CD4-positive, alpha-beta T cell treated with Interferon alpha-2 for 1 hour (primary cell): ENCODE measurements around the gene PAQR4.
"Not testable (repeated sequence)": the region's sequence is repeated elsewhere in the genome, so short reads cannot be mapped to it uniquely, and the experiment has no call there.

Experiments used
- DNase-seq, 2 donors: peaks; one replicate each; pipeline ENCODE4 v3.0.0-alpha.2; 2020 to 2022

The PAQR4 gene

DNA sequence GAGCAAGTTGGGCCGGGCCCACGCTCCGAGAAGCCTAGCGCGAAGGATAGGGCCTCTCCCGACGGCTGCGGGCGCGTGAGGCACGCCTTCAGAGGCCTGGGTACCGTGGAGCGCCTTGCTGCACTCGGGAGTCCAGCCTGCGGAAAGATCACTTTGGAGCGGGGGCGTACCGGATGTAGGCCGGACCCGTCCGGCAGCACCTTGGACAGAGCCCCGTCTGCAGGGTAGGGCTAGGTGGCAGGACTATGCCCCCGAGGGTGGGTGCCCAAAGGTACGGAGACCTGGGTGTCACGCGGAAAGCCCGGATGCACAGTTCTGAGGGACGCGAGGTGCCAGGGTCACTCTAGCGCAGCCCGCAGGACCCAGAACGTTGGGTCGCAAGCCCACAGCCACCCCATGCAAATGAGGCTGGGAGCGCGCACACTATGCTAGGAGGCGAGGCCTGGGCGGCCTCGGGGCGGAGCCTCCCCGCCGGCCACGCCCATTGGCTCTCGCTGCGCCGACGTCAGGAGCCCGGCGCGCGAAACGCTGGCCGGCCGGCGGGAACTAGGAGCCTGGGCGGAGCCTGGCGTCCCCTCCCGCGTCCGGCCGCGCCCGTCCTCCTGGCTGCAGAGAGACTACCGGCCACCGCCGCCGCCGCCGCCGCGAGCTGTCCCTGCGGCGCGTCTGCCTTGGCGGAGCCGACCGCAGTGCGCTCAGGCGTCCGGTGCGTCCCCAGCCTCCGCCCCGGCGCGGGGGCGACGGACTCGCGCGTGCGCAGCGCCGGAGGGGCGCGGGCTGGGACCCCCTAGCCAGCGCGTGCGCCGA is at the start of gene PAQR4:
Gene PAQR4 (plus strand): TSS at position 611 of the 807 bp plus-strand sequence. CDS start 327 bp downstream, outside the sequence.
- DNase-seq: peak; percentile 81 to 86

DNA sequence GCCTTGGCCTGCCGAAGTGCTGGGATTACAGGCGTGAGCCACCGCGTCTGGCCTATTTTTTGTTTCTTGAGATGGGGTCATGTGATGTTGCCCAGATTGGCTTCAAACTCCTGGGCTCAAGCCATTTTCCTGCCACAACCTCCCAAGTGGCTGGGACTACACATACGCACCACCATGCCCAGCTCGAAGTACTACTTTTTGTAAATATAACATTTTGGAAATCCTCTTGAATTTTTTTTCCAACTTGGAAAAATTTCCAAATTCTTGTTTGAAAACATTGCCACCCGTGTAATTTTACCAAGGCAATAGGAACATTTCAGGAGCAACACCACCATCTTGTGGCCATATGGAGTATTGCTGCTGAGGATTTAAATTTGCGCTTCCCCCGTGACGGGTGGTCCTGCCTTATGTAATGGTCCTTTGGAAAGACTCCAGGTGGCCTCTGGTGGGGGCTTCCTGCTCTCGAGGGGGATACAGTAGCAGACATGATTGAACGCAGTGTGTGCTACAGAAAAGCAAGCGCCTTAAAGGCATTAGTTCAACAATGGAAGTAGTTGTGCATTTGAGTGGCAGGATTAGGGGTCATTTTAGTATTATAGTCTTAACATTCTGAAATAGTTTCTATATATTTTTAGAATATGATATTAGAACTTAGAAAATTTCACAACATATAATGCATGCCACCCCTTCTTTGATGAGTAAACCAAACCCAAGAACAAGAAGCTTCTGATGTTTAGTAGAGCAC is 49.5 kb upstream of the PAQR4 start:
- DNase-seq: peak; percentile 58 to 79

DNA sequence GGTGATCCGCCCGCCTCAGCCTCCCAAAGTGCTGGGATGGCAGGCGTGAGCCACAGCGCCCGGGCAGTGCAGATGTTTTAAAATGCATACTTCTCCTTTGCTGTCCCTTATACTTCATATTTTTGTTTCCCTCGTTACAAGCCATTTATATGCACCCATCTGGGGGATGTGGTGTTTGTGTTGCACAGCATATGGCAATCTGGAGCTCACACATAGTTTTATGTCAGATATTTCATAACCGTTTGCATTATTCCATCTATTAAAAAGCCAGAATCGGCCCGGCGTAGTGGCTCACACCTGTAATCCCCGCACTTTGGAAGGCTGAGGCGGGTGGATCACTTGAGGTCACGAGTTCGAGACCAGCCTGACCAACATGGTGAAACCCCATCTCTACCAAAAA is 45.7 kb upstream of the PAQR4 start:
- DNase-seq: no peak

DNA sequence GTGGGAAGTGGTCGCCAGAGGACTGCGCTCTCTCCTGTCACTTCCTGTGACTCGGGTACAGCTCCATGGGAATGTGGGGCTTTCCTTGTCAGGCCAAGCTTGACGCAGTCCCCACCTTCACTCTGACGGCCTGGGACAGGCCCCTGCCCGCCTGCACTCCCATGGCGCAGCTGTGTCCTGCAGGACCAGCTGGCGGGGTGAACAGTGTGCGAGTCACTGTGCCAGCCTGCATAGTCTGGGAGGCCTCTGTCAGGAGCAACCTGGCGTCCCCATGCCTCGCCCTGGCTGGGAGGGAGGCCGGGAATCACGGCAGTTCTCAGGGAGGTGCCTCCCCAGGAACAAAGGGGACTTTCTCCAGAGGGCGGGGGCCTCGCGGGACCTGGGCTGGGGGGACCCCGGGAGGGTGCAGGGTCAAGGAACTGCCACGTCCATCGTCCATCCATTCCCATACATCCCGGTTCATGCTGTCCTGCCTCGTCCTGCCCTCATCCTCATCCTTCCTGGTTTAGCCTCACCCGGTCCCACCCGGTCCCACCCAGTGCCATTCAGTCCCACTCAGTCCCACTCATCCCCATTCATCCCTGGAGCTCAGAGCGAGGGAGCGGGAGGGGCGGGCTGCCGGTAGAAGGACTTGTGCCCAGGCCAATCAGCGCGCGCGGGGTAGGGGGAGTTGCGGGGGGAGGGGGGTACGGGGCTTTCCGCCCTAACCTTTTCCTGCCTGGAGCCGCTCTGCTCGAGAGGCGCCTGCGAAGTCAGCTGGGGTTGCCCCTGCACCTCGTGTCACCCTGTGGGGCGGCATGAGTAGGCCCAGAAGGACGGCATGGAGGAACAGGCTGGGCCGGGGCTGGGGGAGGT is 44.0 kb upstream of the PAQR4 start:
- no peak for DNase-seq

DNA sequence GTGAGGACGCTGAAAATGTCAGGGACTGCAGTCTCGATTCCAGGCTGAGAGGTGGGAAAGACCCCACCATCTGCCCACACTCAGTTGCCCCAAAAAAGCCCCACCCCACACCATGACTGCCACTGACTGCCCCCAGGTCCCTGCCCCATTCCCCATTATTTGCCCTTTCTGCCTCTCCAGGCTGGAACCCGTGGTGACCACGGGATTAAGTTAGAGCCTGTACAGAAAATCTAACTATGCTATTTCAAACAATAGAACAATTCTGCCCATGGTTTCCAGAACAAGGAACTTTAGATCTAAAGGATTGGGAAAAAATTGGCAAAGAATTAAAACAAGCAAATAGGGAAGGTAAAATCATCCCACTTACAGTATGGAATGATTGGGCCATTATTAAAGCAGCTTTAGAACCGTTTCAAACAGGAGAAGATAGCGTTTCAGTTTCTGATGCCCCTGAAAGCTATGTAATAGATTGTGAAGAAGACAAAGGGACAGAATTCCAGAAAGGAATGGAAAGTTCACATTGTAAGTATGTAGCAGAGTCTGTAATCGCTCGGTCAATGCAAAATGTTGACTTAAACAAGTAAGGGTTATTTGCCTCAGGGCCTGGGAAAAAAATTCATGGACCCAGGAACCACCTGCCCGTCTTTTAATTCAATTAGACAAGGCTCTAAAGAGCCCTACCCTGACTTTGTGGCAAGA is 43.0 kb upstream of the PAQR4 start:
- DNase-seq: no peak

DNA sequence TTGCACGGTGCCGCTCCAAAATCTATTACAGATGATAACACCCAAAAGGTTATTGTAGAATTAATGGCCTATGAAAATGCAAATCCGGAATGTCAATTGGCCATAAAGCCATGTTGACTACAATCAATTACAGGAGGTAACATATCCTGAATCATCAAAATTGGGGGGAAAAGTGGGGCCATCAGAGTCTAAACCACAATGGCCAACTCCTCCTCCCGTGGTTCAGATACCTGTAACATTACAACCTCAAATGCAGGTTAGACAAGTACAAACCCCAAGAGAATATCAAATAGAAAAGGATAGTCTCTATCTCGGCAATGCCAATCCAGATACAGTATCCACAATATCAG is 42.5 kb upstream of the PAQR4 start:
- DNase-seq: no peak

DNA sequence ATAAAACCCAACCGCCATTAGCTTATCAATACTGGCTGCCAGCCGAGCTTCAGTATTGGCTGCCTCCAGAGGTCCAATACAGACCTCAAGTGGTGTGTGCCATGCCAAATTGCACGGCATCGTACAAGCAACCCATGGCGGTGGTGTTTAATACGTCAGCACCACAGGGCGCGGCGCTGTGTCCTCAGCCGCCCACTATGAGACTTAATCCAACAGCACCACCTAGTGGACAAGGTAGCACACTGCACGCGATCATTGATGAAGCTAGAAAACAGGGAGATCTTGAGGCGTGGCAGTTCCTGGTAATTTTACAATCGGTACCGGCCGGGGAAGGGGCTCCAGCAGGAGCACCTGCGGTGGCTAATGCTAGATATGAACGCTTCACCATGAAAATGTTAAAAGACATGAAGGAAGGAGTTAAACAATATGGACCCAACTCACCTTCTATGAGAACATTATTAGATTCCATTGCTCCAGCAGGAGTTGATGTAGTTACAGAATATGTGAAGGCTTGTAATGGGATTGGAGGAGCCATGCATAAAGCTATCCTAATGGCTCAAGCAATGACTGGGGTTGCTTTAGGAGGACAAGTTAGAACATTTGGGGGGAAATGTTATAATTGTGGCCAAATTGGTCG is 42.0 kb upstream of the PAQR4 start:
- DNase-seq: peak; percentile 86 to 91

DNA sequence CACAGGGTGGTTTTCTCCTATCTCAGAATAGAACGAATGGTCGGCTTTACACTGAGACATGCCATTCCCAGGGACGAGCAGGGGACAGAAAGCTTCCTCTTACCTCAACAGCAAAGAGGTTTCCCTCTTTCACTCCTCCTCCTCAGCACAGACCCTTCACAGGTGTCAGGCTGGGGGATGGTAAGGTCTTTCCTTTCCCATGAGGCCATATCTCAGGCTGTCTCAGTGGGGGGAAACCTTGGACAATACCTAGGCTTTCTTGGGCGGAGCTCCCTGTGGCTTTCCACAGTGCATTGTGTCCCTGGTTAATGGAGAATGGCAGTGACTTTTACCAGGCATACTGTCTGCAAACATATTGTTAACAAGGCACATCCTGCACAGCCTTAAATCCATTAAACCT is 41.0 kb upstream of the PAQR4 start:
- DNase-seq: not testable (repeated sequence)

DNA sequence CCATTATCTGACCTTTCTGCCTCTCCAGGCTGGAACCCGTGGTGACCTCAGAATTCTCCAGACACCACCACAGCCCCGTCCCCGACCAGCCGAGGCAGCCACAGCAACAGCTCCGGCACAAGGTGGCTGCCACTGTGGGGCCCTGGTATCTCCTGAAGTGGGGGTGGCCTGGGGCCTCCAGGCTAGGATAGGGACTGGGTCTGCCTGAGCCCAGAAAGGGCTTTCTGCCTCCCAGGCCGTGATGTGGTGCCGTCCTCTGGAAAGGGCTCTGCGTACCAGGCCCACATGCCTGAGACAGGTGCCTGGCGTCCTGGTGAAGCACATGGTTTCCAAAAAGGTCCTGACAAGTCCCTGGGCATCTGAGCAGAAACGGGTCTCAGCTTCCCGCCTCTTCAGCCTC is 40.4 kb upstream of the PAQR4 start:
- no peak for DNase-seq

DNA sequence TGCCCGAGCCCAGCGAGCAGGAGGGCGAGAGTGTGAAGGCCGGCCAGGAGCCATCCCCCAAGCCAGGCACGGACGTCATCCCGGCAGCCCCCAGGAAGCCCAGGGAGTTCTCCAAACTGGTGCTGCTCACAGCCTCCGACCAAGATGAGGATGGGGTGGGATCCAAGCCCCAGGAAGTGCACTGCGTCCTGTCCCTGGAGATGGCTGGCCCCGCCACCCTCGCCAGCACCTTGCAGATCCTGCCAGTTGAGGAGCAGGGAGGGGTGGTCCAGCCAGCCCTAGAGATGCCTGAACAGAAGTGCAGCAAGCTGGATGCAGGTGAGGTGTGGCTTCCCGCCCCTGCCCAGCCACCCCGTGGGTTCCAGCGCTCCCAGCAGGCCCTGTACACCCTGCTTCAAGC is 39.5 kb upstream of the PAQR4 start:
- no peak for DNase-seq

DNA sequence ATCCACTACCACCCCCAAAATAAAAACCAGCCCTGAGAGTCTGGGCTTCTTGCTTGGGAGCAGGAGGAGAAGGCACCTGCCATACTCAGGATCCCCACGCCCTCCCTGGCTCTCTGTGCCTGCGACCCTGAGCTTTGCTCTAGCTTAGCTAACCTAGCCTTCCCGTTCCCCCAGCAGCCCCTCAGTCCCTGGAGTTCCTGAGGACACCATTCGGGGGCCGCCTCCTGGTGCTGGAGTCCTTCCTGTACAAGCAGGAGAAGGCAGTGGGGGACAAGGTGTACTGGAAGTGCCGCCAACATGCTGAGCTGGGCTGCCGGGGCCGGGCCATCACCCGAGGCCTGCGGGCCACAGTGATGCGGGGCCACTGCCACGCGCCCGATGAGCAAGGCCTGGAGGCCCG is 38.9 kb upstream of the PAQR4 start:
- no peak for DNase-seq

DNA sequence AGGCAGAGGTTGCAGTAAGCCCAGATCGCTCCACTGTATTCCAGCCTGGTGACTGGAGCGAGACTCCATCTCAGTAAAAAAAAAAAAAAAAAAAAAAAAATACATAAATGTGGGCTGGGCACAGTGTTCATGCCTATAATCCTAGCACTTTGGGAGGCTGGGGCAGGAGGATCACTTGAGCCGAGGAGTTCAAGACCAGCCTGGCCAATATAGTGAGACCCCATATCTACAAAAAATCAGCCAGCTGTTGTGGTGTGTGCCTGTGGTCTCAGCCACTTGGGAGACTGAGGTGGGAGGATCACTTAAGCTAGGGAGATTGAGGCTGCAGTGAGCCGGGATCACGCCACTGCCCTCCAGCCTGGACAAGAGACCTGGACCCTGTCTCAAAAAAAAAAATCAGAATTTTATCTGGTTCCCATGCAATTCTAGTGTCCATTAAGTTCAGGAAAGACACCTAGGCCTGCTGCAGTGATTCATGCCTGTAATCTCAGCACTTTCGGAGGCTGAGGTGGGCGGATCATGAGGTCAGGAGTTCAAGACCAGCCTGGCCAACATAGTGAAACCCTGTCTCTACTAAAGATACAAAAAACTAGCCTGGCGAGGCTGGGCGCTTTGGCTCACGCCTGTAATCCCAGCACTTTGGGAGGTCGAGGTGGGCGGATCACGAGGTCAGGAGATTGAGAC is 37.8 kb upstream of the PAQR4 start:
- DNase-seq: not testable (repeated sequence)

DNA sequence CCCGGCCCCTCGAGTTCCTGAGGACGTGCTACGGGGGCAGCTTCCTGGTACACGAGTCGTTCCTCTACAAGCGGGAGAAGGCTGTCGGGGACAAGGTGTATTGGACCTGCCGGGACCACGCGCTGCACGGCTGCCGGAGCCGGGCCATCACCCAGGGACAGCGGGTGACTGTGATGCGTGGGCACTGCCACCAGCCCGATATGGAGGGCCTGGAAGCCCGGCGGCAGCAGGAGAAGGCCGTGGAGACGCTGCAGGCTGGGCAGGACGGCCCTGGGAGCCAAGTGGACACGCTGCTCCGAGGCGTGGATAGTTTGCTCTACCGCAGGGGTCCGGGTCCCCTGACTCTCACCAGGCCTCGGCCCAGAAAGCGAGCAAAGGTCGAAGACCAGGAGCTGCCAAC is 36.0 kb upstream of the PAQR4 start:
- DNase-seq: no peak

DNA sequence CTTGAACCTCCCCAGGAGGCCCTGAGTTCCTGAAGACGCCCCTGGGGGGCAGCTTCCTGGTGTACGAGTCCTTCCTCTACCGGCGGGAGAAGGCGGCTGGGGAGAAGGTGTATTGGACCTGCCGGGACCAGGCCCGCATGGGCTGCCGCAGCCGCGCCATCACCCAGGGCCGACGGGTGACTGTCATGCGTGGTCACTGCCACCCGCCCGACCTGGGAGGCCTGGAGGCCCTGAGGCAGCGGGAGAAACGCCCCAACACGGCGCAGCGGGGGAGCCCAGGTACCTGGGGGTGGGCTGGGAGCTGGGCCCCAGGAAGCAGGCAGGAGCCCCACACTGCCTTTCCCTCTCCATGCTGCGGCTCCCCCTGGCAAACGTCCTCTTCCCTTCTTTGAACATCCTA is 35.4 kb upstream of the PAQR4 start:
- DNase-seq: no peak

DNA sequence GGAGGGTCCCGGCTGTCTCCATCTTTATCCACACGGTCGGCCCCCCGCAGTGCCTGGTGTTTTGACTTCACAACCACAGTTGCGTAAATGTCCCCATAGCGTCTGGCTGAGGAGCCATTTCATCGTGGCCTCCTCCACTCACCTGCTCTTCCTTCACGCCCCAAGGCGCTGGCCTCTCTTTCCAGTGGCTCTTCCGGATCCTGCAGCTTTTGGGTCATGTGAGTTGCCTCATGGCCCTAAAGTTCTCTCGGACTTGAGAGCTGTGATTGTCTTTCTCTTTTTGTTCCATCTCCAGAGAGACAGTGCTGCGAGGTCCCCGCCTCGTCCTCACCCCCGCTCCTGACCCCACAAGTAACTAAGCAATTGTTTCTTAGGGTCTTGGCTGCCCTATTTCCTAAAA is 34.7 kb upstream of the PAQR4 start:
- no peak for DNase-seq

DNA sequence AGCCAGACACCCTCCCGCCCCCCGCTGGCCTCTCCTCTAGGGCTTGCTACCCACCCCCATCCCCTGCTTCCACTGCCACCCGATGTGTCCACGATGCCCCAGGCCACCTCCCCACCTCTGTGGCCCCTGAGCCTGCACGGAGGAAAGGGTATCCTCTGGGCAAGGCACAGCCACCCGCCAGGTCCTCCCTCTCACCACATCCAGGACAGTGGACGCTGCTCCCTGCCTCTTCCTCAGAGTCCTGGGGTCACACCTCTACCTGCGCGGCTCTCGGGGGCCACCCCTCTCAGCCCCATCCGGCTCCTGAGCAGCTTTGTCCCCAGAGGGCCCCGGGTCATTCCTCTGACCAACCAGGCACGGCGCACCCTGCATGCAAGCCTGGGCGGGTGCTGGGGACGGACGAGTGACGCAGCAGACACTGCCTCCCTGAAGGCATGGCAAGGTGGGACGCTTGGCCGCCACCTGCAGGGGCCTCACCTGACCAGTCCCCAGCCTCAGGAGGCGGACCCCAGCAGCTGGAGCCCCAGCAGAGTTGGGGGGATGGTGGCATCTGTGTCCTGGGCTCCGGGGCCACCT is 32.6 kb upstream of the PAQR4 start:
- no peak for DNase-seq

DNA sequence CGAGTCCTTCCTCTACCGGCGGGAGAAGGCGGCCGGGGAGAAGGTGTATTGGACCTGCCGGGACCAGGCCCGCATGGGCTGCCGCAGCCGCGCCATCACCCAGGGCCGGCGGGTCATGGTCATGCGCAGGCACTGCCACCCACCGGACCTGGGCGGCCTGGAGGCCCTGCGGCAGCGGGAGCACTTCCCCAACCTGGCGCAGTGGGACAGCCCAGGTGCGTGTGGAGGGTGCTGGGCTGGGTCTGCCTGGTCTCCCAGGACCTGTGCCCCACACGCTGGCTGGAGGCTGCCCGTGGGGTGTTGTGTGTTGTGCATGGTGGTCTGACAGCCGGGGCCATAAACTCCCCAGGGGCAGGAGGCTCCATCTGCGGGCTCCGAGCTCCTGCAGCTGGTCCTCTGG is 32.0 kb upstream of the PAQR4 start:
- no peak for DNase-seq

DNA sequence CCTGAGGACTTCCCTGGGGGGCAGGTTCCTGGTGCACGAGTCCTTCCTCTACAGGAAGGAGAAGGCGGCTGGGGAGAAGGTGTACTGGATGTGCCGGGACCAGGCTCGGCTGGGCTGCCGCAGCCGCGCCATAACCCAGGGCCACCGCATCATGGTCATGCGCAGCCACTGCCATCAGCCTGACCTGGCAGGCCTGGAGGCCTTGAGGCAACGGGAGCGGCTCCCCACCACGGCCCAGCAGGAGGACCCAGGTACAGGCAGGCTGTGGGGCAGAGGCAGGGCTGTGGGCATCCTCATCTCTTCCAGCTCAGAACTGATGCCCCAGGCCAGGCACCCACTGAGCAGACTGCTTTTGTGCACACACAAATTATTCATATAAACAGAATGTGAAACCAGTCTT is 30.9 kb upstream of the PAQR4 start:
- DNase-seq: no peak

DNA sequence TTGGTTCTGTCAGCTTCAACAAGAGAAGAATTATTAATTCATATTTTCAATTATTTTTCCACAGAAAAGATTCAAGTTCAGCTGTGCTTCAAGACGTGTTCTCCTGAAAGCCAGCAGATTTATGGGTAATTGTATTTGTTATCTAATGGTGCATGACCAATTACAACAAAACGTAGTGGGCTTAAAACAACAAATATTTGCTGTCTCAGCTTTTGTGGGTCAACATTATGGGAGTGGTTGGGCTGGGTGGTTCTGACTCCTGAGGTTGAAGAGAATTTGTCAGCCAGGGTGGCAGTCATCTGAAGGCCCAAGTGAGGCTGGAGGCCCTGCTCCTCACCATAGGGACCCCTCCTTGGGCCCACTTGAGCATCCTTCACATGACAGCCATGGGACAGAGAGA is 29.2 kb upstream of the PAQR4 start:
- DNase-seq: no peak

DNA sequence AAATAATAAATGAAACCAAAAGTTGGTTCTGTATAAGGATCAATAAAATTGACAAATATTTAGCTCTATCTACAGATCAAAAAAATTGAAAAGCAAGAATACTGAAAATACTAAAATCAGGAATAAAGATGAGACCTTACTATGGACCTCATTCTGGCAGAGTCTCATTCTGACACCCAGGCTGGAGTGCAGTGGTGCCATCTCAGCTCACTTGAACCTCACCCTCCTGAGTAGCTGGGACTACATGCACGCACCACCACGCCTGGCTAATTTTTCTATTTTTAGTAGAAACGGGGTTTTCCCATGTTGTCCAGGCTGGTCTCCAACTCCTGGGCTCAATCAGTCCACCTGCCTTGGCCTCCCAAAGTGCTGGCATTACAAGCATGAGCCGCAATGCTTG is 27.1 kb upstream of the PAQR4 start:
- DNase-seq: no peak

DNA sequence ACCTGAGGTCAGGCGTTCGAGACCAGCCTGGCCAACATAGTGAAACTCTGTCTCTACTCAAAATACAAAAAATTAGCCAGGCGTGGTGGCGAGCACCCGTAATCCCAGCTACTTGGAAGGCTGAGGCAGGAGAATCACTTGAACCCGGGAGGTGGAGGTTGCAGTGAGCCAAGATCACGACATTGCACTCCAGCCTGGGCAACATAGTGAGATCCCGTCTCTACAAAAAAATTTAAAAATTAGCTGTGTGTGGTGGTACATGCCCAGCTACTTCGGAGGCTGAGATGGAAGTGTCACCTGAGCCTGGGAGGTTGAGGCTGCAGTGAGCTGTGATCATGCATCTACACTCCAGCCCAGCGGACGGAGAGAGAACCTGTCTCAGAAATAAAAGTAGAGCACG is 25.4 kb upstream of the PAQR4 start:
- not testable (repeated sequence) for DNase-seq
